HG02798 (cell line): ENCODE measurements around the gene FCHSD1.

ENCODE experiments used
- ATAC-seq: cut with Tn5 transposase; IDR thresholded peaks from one replicate; pipeline ENCODE4 v1.9.1; 2021; ENCODE audit warnings: mild to moderate bottlenecking; ENCODE audit not compliant: unreplicated experiment, poor library complexity

FCHSD1 gene

GRCh38 chr5:141647242-141647641 is 4.0 kb downstream of the FCHSD1 start:
- no peak for ATAC-seq

GRCh38 chr5:141646026-141646425 is 5.2 kb downstream of the FCHSD1 start:
- ATAC-seq, result no peak

GRCh38 chr5:141641634-141642267 is 9.5 kb downstream of the FCHSD1 start:
- peak; percentile 55 for ATAC-seq

- ATAC-seq, result no peak
These were observed 10.5 kb downstream of the FCHSD1 start for GRCh38 chr5:141640698-141641097.

GRCh38 chr5:141640051-141640415 is 11.2 kb downstream of the FCHSD1 start:
- ATAC-seq, result no peak

GRCh38 chr5:141639357-141640050 is 11.7 kb downstream of the FCHSD1 start:
- ATAC-seq, result no peak

- no peak for ATAC-seq
These were observed 12.4 kb downstream of the FCHSD1 start for GRCh38 chr5:141638771-141639170.

- ATAC-seq, result peak; percentile 21
These were observed 13.3 kb downstream of the FCHSD1 start for GRCh38 chr5:141637767-141638419.

- ATAC-seq, result peak; percentile 24
These were observed 14.0 kb downstream of the FCHSD1 start for GRCh38 chr5:141637123-141637766.

GRCh38 chr5:141636413-141637122 is 14.7 kb downstream of the FCHSD1 start, which contains the start of the genes HDAC3 and RELL2:
Gene HDAC3 (minus strand): TSS chr5:141636849. CDS start chr5:141636790, 59 bp downstream.
Gene RELL2 (plus strand): TSS chr5:141636997. CDS start chr5:141638226, 1,229 bp downstream.
- peak; percentile 80 for ATAC-seq

GRCh38 chr5:141636106-141636412 is 15.2 kb downstream of the FCHSD1 start:
- no peak for ATAC-seq

GRCh38 chr5:141635646-141636045 is 15.6 kb downstream of the FCHSD1 start:
- no peak for ATAC-seq

GRCh38 chr5:141634720-141635119 is 16.5 kb downstream of the FCHSD1 start:
- ATAC-seq, result no peak

GRCh38 chr5:141633871-141634561 is 17.2 kb downstream of the FCHSD1 start:
- peak; percentile 66 for ATAC-seq

GRCh38 chr5:141632650-141633049 is 18.6 kb downstream of the FCHSD1 start:
- ATAC-seq, result no peak

- ATAC-seq, result no peak
These were observed 20.6 kb downstream of the FCHSD1 start for GRCh38 chr5:141630570-141631140.

- ATAC-seq, result no peak
These were observed 22.9 kb downstream of the FCHSD1 start for GRCh38 chr5:141628175-141628788.

GRCh38 chr5:141623611-141624010 is 27.6 kb downstream of the FCHSD1 start:
- ATAC-seq, result no peak

- ATAC-seq, result peak; percentile 51
These were observed 28.0 kb downstream of the FCHSD1 start for GRCh38 chr5:141623186-141623585.
